ENCODE data around the gene ADCY10. TPM values are rescaled to one million over a fixed set of nuclear protein-coding genes. Genes with fewer than 3 reads are reported as not detected.

Gene ADCY10
- total and polyA plus RNA-seq, 2 of the 8 experiments (the other 6 are each of a cell fraction or from before 2014, with no cell fraction given), result 0.02 TPM; not detected in 1

DNA sequence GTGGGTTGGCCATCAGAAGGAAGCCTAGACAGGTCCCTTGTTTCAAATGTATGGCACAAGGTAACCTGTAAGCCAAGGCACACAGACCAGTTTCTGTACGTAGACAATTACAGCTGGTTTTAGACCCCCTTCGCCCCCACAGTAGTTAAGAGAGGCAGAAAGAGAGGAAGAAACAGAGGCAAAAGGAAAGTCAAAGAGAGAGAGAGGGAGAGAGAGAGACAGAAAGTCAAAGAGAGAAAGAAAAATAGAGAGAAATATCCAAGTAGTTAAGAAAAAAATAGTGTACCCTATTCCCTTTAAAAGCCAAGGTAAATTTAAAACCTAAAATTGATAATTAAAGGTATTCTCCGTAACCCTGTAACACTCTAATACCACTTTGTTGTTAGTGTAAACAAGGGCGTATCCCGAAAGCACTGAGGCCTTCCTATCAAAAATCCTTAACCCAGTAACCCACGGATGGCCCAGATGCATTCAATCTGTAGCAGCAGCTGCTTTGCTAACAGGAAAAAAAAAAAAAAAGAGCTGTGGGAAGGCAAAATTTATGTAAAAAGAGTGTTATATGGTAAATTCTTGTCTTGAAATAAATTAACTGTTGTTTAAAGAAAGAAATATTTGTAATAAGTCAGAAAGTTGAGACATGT, 49.4 kb downstream of the ADCY10 start (continued):
- no peak for TF ChIP-seq SRF (IDR thresholded peaks at IDR 0.05; ENCODE audit: low read depth, low read length)
